22Rv1 (cell line): ENCODE results near the gene PTPRA.
A peak's percentile ranks its signal among the peaks of the same experiment; 100 is the strongest.
"Not testable (repeated sequence)": the region's sequence is repeated elsewhere in the genome, so short reads cannot be mapped to it uniquely, and the experiment has no call there.

Source experiments
- H3K27ac ChIP-seq: fragments of 450-650 bp; 2 replicates; pipeline ENCODE4 v1.5.1; 2017
- CTCF ChIP-seq: fragments of 450-650 bp; IDR thresholded peaks from 2 replicates; pipeline ENCODE4 v1.5.1; 2017; ENCODE audit warnings: mild to moderate bottlenecking
- ZFX ChIP-seq: fragments of 450-650 bp; IDR thresholded peaks from 2 replicates; pipeline ENCODE4 v1.6.1; 2017; ENCODE audit warnings: antibody characterized with exemption, borderline replicate concordance

PTPRA gene

DNA sequence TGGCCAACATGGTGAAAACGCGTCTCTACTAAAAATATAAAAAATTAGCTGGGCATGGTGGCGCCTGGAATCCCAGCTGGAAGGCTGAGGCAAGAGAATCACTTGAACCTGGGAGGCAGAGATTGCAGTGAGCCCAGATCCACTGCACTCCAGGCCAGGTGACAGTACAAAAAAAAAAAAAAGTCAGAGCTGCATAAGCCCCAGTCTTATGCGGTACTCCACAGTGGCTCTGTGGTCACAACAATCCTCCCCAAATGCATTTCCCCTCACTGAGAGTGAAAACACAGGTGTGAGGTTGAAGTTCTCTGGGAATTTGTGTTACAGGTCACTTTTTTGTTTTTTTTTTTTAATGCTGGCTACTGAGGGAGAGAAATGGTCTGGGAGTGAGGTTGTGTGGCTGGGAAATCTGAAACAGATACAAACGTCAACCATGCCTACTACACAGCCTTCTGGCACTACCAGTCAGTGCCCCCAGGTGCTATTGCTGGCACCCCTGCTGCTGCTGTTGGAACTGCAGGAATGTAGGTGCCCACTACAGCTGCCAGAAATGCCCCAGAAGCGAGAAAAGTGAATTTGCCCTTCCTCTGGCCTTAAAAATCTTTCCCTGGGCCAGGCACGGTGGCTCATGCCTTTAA lies 178.2 kb downstream of the PTPRA start:
- H3K27ac ChIP-seq = no peak overlapping the region
- TF ChIP-seq CTCF = no peak
- no peak for TF ChIP-seq ZFX

- no peak overlapping the region for H3K27ac ChIP-seq
- TF ChIP-seq CTCF (no peak), ZFX (no peak)
These were observed 186.2 kb downstream of the PTPRA start for GRCh38 chr20:3059489-3059888.

GRCh38 chr20:3064119-3064518 lies 190.8 kb downstream of the PTPRA start:
- not testable (repeated sequence) for H3K27ac ChIP-seq

- TF ChIP-seq CTCF = no peak
- no peak for TF ChIP-seq ZFX
- H3K27ac ChIP-seq = no peak overlapping the region
These were observed 194.1 kb downstream of the PTPRA start for GRCh38 chr20:3067139-3068014.

GRCh38 chr20:3068075-3068474 lies 194.8 kb downstream of the PTPRA start:
- TF ChIP-seq CTCF (no peak), ZFX (no peak)
- H3K27ac ChIP-seq = no peak overlapping the region

DNA sequence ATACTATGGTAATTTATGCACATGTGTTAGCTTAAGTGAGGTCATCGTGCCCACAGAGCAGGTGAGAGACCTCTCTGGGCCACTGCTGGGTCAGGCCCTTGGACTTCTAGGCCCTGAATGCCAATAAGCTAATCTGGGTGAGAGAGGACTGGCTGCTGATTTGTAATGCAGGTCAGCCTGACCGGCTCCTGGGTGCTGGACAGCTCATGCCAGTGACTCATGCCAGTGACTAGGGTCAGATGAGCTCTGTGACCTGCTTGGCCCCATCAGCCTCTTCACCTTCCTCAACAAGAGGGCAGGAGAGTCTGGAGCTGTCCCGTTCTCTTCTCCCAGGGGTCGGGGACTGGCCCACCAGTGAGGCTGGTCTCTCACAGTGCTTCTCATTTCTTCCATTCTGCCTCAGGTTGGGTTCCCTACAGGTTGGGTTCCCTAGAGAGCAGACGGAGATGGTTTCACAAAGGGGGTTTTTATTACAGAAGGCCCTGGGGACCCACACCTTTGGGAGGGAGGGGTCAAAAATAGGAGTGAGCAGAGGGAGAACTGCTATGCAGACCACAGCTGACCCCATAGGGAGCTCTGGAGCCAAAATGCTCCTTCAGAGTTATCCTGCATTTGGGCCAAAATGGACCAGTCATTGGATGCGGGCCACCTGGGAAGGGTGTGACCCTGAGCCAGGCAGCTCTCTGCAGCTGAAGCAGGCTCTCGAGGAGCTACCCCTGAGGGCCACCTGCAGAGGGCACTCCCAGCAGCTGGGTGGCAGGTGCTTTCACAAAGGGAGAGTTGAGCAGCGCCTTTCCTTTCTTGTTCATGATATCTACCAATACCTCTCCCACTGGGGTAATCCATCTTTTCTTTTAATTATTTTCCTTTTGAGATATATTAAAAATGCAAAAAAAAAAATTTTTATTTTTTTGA lies 196.0 kb downstream of the PTPRA start:
- TF ChIP-seq ZFX = no peak
- TF ChIP-seq CTCF = peak; percentile 42; the same call in 1 of the 2 replicates
- no peak overlapping the region for H3K27ac ChIP-seq

- no peak for TF ChIP-seq ZFX
- TF ChIP-seq CTCF = no peak
- no peak overlapping the region for H3K27ac ChIP-seq
These were observed 197.4 kb downstream of the PTPRA start for GRCh38 chr20:3070725-3071124.
